Activated T-cell treated with anti-CD3 and anti-CD28 coated beads, Interleukin-2, amount 50 U/mL, for 72 hours (primary cell): ENCODE results near the gene S100Z. TPM values are rescaled to one million over a fixed set of nuclear protein-coding genes. Genes with fewer than 3 reads are reported as not detected.

Experiments used
- ATAC-seq, 2 donors: fragments of 150-1000 bp; cut with Tn5 transposase; replicated peaks in 1 of 2; 2 replicates each; pipeline ENCODE4 v1.10.0; 2021; ENCODE audit warnings: moderate library complexity in 2 of 2, mild to moderate bottlenecking in 1 of 2
- DNase-seq, 2 donors: peaks; one replicate each; pipeline ENCODE4 v3.0.0; 2021 to 2022; ENCODE audit warnings: mixed read lengths in 1 of 2
- H3K27ac Mint-ChIP-seq: one replicate; pipeline ENCODE4 v1.8.0; 2022; ENCODE audit warnings: mild to moderate bottlenecking, moderate library complexity, mixed read lengths
- H3K27me3 Mint-ChIP-seq: one replicate; pipeline ENCODE4 v1.8.0; 2022; ENCODE audit warnings: low read depth, mixed read lengths
- H3K36me3 Mint-ChIP-seq, 2 donors: one replicate each; pipeline ENCODE4 v1.8.0; 2022; ENCODE audit warnings: mixed read lengths in 2 of 2, mild to moderate bottlenecking in 1 of 2; ENCODE audit not compliant: insufficient read depth in 2 of 2
- H3K4me1 Mint-ChIP-seq: one replicate; pipeline ENCODE4 v1.8.0; 2022; ENCODE audit warnings: low read depth, mixed read lengths
- H3K4me3 Mint-ChIP-seq, 2 donors: one replicate each; pipeline ENCODE4 v1.8.0; 2022; ENCODE audit warnings: mild to moderate bottlenecking in 2 of 2, mixed read lengths in 2 of 2, moderate library complexity in 2 of 2
- H3K9me3 Mint-ChIP-seq, 2 donors: one replicate each; pipeline ENCODE4 v1.8.0; 2022; ENCODE audit warnings: mixed read lengths in 2 of 2
- total RNA-seq, 2 donors: library from RNA; stranded (reverse); gene quantifications; one replicate each; pipeline ENCODE4 v1.2.3, GENCODE V29; 2022

The S100Z gene
- total RNA-seq, 2 donors from 2014 or later: 1.7 to 1.9 TPM

GRCh38 chr5:76952795-76953536, 103.2 kb downstream of the S100Z start, which contains the start of gene CRHBP:
CRHBP (plus strand) TSS chr5:76953045; CDS start chr5:76953135, 90 bp downstream.
- ATAC-seq (peak; percentile 32 to 36), DNase-seq (peak in 1 of 2 donors; percentile 1)
- no peaks in the 10 kb centered on the region for H3K9me3 Mint-ChIP-seq
- no peaks in the 10 kb centered on the region for H3K36me3 Mint-ChIP-seq
- peaks cover 34% of the 10 kb centered on the region for H3K27me3 Mint-ChIP-seq
- peaks cover 10% of the 10 kb centered on the region for H3K4me1 Mint-ChIP-seq
- peak within 1 kb of the TSS; percentile 62 for H3K4me3 Mint-ChIP-seq
- no peak within 1 kb of the TSS for H3K27ac Mint-ChIP-seq

GRCh38 chr5:76953551-76954382, 104.0 kb downstream of the S100Z start:
- Mint-ChIP-seq H3K36me3 (no peaks in the 10 kb centered on the region), H3K4me1 (peaks cover 10% of the 10 kb centered on the region), H3K27me3 (peaks cover 38% of the 10 kb centered on the region), H3K4me3 (peak overlapping the region; percentile 62), H3K27ac (no peak overlapping the region), H3K9me3 (no peaks in the 10 kb centered on the region)
- DNase-seq (peak in 1 of 2 donors; percentile 2), ATAC-seq (peak; percentile 22 to 30)

- H3K4me3 Mint-ChIP-seq: peak overlapping the region; percentile 58 to 62
- H3K36me3 Mint-ChIP-seq: no peaks in the 10 kb centered on the region
- ATAC-seq (no peak), DNase-seq (no peak)
- no peak overlapping the region for H3K27ac Mint-ChIP-seq
- H3K27me3 Mint-ChIP-seq: peaks cover 44% of the 10 kb centered on the region
- peaks cover 12% of the 10 kb centered on the region for H3K4me1 Mint-ChIP-seq
- no peaks in the 10 kb centered on the region for H3K9me3 Mint-ChIP-seq
Observed at GRCh38 chr5:76954383-76954763, 104.6 kb downstream of the S100Z start.

DNA sequence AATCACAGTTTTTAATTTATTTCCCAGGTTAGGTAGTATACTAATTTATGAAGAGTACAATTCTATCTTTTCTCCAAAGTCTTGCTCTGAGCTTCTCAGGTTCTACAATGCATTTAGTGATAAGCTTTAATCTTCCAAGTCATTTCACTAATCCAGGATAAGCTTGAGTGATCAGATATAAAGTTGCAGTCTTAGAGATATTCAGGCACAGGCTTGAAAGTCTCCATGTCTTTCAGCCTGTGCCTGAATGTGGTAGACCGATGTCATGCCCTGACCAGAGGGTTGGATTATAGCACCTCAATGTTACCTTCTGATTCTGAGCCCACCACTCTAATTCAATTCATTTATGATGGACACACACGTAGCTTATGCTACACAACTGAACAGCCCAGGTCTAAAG, 106.2 kb downstream of the S100Z start:
- no peak overlapping the region for H3K4me3 Mint-ChIP-seq
- H3K9me3 Mint-ChIP-seq: no peaks in the 10 kb centered on the region
- DNase-seq (no peak), ATAC-seq (no peak)
- no peaks in the 10 kb centered on the region for H3K36me3 Mint-ChIP-seq
- H3K27ac Mint-ChIP-seq: no peak overlapping the region
- peaks cover 22% of the 10 kb centered on the region for H3K4me1 Mint-ChIP-seq
- H3K27me3 Mint-ChIP-seq: peaks cover 50% of the 10 kb centered on the region

GRCh38 chr5:76958991-76959767, 109.4 kb downstream of the S100Z start:
- no peaks in the 10 kb centered on the region for H3K9me3 Mint-ChIP-seq
- H3K36me3 Mint-ChIP-seq: no peaks in the 10 kb centered on the region
- H3K4me1 Mint-ChIP-seq: peaks cover 19% of the 10 kb centered on the region
- ATAC-seq: peak; percentile 29 to 38
- H3K4me3 Mint-ChIP-seq: peak overlapping the region in 1 of 2 donors; percentile 5
- no peak for DNase-seq
- no peak overlapping the region for H3K27ac Mint-ChIP-seq
- peaks cover 52% of the 10 kb centered on the region for H3K27me3 Mint-ChIP-seq

DNA sequence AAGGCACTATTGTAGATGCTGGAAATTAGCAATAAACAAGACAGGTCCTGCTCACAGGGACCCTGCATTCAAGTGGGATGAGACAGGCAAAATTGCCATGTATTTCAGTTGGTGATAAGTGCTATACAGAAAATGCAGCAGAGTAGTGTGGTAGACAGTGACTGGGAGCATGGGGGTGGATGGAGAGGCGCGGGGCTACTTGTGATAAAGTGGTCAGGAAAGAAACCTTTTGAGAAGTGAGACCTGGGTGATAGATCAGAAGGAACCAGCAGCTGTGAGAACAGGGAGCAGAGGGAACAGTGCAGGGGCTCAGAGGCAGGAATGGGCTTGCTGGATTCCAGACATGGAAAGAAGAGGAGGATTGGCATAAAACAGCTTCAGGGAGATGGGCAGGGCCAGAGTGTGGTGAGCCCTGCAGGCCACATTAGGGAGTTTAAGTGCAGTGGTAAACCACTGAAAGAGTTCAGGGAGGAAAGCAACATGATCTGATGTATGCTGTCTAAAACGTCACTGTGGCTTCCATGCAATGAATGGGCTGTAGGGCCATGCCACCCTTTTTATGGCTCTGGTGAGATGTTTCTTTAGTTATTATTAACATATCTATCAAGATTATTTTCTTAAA, 110.3 kb downstream of the S100Z start:
- Mint-ChIP-seq H3K9me3 (no peaks in the 10 kb centered on the region), H3K27me3 (peaks cover 42% of the 10 kb centered on the region), H3K4me1 (peaks cover 13% of the 10 kb centered on the region), H3K4me3 (no peak overlapping the region), H3K36me3 (no peaks in the 10 kb centered on the region), H3K27ac (no peak overlapping the region)
- ATAC-seq (peak; percentile 75 to 76), DNase-seq (peak in 1 of 2 donors; percentile 15)

GRCh38 chr5:76964060-76964459, 114.2 kb downstream of the S100Z start:
- H3K4me1 Mint-ChIP-seq: peaks cover 13% of the 10 kb centered on the region
- DNase-seq (no peak), ATAC-seq (no peak)
- H3K27ac Mint-ChIP-seq: no peak overlapping the region
- H3K36me3 Mint-ChIP-seq: no peaks in the 10 kb centered on the region
- H3K4me3 Mint-ChIP-seq: no peak overlapping the region
- no peaks in the 10 kb centered on the region for H3K9me3 Mint-ChIP-seq
- peaks cover 29% of the 10 kb centered on the region for H3K27me3 Mint-ChIP-seq

Other genes with a start within 250 kb of the S100Z start
- gene F2RL2, start 226.6 kb upstream of the S100Z start, total RNA-seq: not detected
- gene F2R, start 133.9 kb upstream of the S100Z start, total RNA-seq: 10 to 100 TPM in 1 of 2 donors, 1 to 10 TPM in 1; 4.5 to 10.6 TPM
- 1 to 10 TPM; 1.6 to 1.7 TPM for gene F2RL1, start 31.0 kb upstream of the S100Z start, total RNA-seq
- under 1 TPM; 0.26 to 0.67 TPM for gene CRHBP, start 103.0 kb downstream of the S100Z start, total RNA-seq
- 10 to 100 TPM; 19.1 to 22.8 TPM for gene AGGF1, start 180.4 kb downstream of the S100Z start, total RNA-seq
- gene ZBED3, start 237.3 kb downstream of the S100Z start, total RNA-seq: 10 to 100 TPM in 1 of 2 donors, 1 to 10 TPM in 1; 8.7 to 11.4 TPM